Measurements from ENCODE around the gene MIGA1. TPM values are rescaled to one million over a fixed set of nuclear protein-coding genes. Genes with fewer than 3 reads are reported as not detected.

MIGA1 gene
- total and polyA plus RNA-seq, 9 of the 15 experiments (the other 6 are each of a cell fraction or from before 2014, with no cell fraction given), result 1.6 to 5.1 (median 2.9) TPM

- Histone ChIP-seq H3K4me1 (replicated peaks in 1 of 2; ENCODE audit: control insufficient read depth in 2 of 2, insufficient read depth in 2 of 2, low read length in 2 of 2) (no peaks in the 10 kb centered on the region), H3K36me3 (ENCODE audit: control insufficient read depth, insufficient read depth, low read length) (peaks cover 12% of the 10 kb centered on the region; the same call in 1 of the 3 replicates), H3K79me2 (ENCODE audit: control insufficient read depth, insufficient read depth, low read length) (no peaks in the 10 kb centered on the region), H3K4me3 (no peak overlapping the region), H3K27ac (ENCODE audit: extremely low read depth, low read depth, low read length) (no peak overlapping the region), H3K4me2 (ENCODE audit: insufficient read depth, low read length) (no peak overlapping the region), H2AFZ (ENCODE audit: low read depth, low read length) (no peak overlapping the region), H3K9me1 (ENCODE audit: control insufficient read depth, insufficient read depth, low read length) (no peaks in the 10 kb centered on the region), H4K20me1 (replicated peaks; ENCODE audit: control insufficient read depth, insufficient read depth, low read length) (no peaks in the 10 kb centered on the region), H3K27me3 (ENCODE audit: control insufficient read depth in 2 of 2, insufficient read depth in 2 of 2, low read length in 2 of 2) (no peaks in the 10 kb centered on the region), H3K9me3 (replicated peaks; ENCODE audit: control insufficient read depth, insufficient read depth, low read depth, low read length) (no peaks in the 10 kb centered on the region), H3K9ac (ENCODE audit: insufficient read depth in 1 of 2, low read depth in 2 of 2, low read length in 2 of 2) (no peak overlapping the region)
- ChIA-PET POLR2A (interaction anchor here (0.6 kb wide), 1 partner anchor 90 kb away, joined by 3 read pairs; no protein-coding TSS in a partner anchor), CTCF (ENCODE audit: low intra/inter-chr PET ratio) (no interaction called here)
- intact Hi-C loops (cut with micrococcal nuclease), result no loop called here
- BruUV-seq (replicated peaks), result no TSS peak
- WGBS (ENCODE audit: insufficient coverage, low coverage, missing lambda C conversion rate), result 77% methylated on average over 9 of the region's 9 CpGs
- ATAC-seq (no peak), FAIRE-seq (no peak), DNase-seq (ENCODE audit: extremely low read depth in 1 of 4, low spot score in 3 of 4) (no peak)
- in situ Hi-C loops (cut with MboI), result no loop called here
- no peak for TF ChIP-seq ETS1 (conservative IDR thresholded peaks at IDR 0.05; ENCODE audit: control insufficient read depth, low read depth, low read length)
- TF ChIP-seq TFE3 (CRISPR knock-in tag; IDR thresholded peaks at IDR 0.05), result no peak
- no peak for TF ChIP-seq HNRNPK (IDR thresholded peaks at IDR 0.05; ENCODE audit: low read depth, low read length, poor library complexity, severe bottlenecking)
- no peak for TF ChIP-seq ELK3 (CRISPR knock-in tag; IDR thresholded peaks at IDR 0.05)
- no peak for TF ChIP-seq ZNF280B (CRISPR knock-in tag; IDR thresholded peaks at IDR 0.05)
- TF ChIP-seq TFAP4 (CRISPR knock-in tag; IDR thresholded peaks at IDR 0.05; ENCODE audit: borderline replicate concordance), result no peak
- no peak for TF ChIP-seq GATAD2B (IDR thresholded peaks at IDR 0.05; ENCODE audit: borderline replicate concordance)
- no peak for TF ChIP-seq HDAC1 (IDR thresholded peaks at IDR 0.05)
- no peak for TF ChIP-seq CXXC5 (CRISPR knock-in tag; IDR thresholded peaks at IDR 0.05)
Observed at GRCh38 chr1:77847621-77848080, 68.2 kb downstream of the MIGA1 start.

Data from K562 (cell line).